ENCODE data around the gene FAM168A.

Gene FAM168A

DNA sequence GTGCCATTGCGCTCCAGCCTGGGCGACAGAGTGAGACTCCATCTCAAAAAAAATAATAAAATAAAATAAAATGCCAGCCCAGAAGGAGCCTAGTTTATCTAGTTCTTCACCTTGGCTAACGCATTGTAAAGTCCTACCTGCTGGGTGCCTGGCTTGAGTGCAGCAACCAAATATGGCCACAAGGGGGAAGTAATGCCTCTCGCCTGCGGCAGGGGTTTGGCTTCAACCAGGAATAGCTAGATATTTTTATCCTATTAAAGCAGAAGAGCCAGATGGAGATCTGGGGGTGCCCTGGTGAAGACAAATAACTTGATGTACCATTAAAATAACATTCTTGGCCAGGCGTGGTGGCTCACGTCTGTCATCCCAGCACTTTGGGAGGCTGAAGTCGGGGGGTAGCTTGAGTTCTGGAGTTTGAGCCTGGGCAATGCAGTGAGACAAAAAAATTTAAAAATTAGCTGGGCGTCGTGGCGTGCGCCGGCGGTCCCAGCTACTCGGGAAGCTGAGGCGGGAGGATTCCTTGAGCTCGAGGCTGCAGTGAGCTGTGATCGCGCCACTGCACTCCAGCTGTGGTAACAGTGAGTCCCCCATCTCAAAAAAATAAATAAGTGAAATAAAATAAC is 27.9 kb upstream of the FAM168A start:
- ATAC-seq = peak; percentile 98
- no peak for TF ChIP-seq TCF4 (CRISPR knock-in tag; IDR thresholded peaks at IDR 0.05; ENCODE audit: borderline replicate concordance)

DNA sequence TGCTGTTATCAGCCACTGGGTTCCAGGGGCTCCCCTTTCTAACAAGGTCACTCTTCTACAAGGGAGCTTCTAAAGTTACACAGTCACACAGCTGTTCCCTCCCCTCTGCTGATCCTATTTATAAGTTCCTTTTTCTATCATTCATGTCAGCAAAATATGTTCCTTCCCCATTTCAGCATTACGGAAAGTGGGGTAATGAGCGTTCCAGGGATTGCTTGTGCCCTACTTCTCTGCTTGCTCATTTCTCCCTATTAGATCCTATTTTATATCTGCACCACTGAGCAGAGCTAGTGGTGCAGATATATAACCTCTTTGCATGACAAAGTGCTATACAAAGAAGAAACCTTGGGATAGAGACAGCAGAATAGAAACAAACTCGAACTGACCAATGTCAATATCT is 25.8 kb upstream of the FAM168A start:
- no peak for TF ChIP-seq ESRRG (CRISPR knock-in tag; IDR thresholded peaks at IDR 0.05)
- ATAC-seq = no peak

DNA sequence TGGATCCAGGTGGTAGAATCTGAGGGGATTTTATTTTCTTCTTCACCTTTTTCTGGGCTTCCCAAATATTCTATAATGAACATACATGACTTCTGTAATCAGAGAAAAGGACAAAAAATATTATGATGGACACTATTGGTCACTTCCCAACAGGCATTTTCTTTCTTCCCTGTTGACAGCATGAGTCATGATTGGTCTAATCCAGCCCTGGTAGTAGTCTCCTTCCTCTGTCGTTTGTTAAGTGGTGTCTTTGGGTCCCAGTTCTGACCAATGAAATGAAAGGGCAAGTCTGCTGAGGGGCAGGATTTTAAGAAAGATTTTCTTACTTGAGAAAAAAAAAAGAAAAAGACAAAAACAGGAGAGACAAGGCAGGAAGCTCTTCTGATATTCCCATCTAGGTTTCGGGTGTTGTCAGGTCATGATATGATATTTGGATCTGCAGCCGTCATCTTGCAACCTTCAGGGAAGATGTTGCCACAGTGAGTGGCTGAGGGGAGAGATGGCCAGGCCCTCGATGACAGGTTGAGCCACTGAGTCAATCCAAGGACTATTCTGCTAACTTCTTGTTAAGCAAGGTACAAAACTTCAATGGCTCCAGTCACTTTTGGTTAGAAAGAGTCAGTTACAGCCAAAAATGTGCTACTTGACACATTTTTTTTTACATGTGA is 25.1 kb upstream of the FAM168A start:
- TF ChIP-seq ZNF8 (CRISPR knock-in tag; IDR thresholded peaks at IDR 0.05) = no peak
- TF ChIP-seq, protein P1, sequence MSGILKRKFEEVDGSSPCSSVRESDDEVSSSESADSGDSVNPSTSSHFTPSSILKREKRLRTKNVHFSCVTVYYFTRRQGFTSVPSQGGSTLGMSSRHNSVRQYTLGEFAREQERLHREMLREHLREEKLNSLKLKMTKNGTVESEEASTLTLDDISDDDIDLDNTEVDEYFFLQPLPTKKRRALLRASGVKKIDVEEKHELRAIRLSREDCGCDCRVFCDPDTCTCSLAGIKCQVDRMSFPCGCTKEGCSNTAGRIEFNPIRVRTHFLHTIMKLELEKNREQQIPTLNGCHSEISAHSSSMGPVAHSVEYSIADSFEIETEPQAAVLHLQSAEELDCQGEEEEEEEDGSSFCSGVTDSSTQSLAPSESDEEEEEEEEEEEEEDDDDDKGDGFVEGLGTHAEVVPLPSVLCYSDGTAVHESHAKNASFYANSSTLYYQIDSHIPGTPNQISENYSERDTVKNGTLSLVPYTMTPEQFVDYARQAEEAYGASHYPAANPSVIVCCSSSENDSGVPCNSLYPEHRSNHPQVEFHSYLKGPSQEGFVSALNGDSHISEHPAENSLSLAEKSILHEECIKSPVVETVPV (CRISPR knock-in tag; IDR thresholded peaks at IDR 0.05) = no peak
- no peak for TF ChIP-seq ESRRG (CRISPR knock-in tag; IDR thresholded peaks at IDR 0.05)
- TF ChIP-seq ISL1 (CRISPR knock-in tag; IDR thresholded peaks at IDR 0.05) = no peak
- no peak for TF ChIP-seq RARB (CRISPR knock-in tag; IDR thresholded peaks at IDR 0.05)
- TF ChIP-seq, protein P2, sequence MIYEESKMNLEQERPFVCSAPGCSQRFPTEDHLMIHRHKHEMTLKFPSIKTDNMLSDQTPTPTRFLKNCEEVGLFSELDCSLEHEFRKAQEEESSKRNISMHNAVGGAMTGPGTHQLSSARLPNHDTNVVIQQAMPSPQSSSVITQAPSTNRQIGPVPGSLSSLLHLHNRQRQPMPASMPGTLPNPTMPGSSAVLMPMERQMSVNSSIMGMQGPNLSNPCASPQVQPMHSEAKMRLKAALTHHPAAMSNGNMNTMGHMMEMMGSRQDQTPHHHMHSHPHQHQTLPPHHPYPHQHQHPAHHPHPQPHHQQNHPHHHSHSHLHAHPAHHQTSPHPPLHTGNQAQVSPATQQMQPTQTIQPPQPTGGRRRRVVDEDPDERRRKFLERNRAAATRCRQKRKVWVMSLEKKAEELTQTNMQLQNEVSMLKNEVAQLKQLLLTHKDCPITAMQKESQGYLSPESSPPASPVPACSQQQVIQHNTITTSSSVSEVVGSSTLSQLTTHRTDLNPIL (CRISPR knock-in tag; IDR thresholded peaks at IDR 0.05; ENCODE audit: low read depth) = no peak
- TF ChIP-seq ZFP3 (CRISPR knock-in tag; IDR thresholded peaks at IDR 0.05) = no peak
- no peak for TF ChIP-seq PPARA (CRISPR knock-in tag; IDR thresholded peaks at IDR 0.05; ENCODE audit: borderline replicate concordance)
- TF ChIP-seq ZFP30 (CRISPR knock-in tag; IDR thresholded peaks at IDR 0.05) = no peak
- no peak for TF ChIP-seq BACH2 (CRISPR knock-in tag; IDR thresholded peaks at IDR 0.05; ENCODE audit: borderline replicate concordance)
- no peak for TF ChIP-seq GLIS3 (CRISPR knock-in tag; IDR thresholded peaks at IDR 0.05)
- TF ChIP-seq POU6F1 (CRISPR knock-in tag; IDR thresholded peaks at IDR 0.05; ENCODE audit: borderline replicate concordance, low read depth) = no peak
- no peak for TF ChIP-seq ZNF70 (CRISPR knock-in tag; IDR thresholded peaks at IDR 0.05)
- TF ChIP-seq ARNTL (CRISPR knock-in tag; IDR thresholded peaks at IDR 0.05; ENCODE audit: borderline replicate concordance, low read depth) = no peak
- TF ChIP-seq TOX (CRISPR knock-in tag; IDR thresholded peaks at IDR 0.05; ENCODE audit: borderline replicate concordance) = no peak
- TF ChIP-seq OSR1 (CRISPR knock-in tag; IDR thresholded peaks at IDR 0.05) = no peak
- TF ChIP-seq SNAI2 (CRISPR knock-in tag; IDR thresholded peaks at IDR 0.05) = no peak
- ATAC-seq = no peak

- no peak for ATAC-seq
- TF ChIP-seq TOX (CRISPR knock-in tag; IDR thresholded peaks at IDR 0.05; ENCODE audit: borderline replicate concordance) = no peak
- TF ChIP-seq, protein P3, sequence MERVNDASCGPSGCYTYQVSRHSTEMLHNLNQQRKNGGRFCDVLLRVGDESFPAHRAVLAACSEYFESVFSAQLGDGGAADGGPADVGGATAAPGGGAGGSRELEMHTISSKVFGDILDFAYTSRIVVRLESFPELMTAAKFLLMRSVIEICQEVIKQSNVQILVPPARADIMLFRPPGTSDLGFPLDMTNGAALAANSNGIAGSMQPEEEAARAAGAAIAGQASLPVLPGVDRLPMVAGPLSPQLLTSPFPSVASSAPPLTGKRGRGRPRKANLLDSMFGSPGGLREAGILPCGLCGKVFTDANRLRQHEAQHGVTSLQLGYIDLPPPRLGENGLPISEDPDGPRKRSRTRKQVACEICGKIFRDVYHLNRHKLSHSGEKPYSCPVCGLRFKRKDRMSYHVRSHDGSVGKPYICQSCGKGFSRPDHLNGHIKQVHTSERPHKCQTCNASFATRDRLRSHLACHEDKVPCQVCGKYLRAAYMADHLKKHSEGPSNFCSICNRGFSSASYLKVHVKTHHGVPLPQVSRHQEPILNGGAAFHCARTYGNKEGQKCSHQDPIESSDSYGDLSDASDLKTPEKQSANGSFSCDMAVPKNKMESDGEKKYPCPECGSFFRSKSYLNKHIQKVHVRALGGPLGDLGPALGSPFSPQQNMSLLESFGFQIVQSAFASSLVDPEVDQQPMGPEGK (CRISPR knock-in tag; IDR thresholded peaks at IDR 0.05; ENCODE audit: borderline replicate concordance) = no peak
- TF ChIP-seq, protein P4, sequence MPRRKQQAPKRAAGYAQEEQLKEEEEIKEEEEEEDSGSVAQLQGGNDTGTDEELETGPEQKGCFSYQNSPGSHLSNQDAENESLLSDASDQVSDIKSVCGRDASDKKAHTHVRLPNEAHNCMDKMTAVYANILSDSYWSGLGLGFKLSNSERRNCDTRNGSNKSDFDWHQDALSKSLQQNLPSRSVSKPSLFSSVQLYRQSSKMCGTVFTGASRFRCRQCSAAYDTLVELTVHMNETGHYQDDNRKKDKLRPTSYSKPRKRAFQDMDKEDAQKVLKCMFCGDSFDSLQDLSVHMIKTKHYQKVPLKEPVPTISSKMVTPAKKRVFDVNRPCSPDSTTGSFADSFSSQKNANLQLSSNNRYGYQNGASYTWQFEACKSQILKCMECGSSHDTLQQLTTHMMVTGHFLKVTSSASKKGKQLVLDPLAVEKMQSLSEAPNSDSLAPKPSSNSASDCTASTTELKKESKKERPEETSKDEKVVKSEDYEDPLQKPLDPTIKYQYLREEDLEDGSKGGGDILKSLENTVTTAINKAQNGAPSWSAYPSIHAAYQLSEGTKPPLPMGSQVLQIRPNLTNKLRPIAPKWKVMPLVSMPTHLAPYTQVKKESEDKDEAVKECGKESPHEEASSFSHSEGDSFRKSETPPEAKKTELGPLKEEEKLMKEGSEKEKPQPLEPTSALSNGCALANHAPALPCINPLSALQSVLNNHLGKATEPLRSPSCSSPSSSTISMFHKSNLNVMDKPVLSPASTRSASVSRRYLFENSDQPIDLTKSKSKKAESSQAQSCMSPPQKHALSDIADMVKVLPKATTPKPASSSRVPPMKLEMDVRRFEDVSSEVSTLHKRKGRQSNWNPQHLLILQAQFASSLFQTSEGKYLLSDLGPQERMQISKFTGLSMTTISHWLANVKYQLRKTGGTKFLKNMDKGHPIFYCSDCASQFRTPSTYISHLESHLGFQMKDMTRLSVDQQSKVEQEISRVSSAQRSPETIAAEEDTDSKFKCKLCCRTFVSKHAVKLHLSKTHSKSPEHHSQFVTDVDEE (CRISPR knock-in tag; IDR thresholded peaks at IDR 0.05) = no peak
- TF ChIP-seq, protein P2 (CRISPR knock-in tag; IDR thresholded peaks at IDR 0.05; ENCODE audit: low read depth) = no peak
- no peak for TF ChIP-seq ZNF8 (CRISPR knock-in tag; IDR thresholded peaks at IDR 0.05)
- TF ChIP-seq ZNF565 (CRISPR knock-in tag; conservative IDR thresholded peaks at IDR 0.05; ENCODE audit: low read depth) = no peak
- no peak for TF ChIP-seq ZFP3 (CRISPR knock-in tag; IDR thresholded peaks at IDR 0.05)
- TF ChIP-seq SNAI2 (CRISPR knock-in tag; IDR thresholded peaks at IDR 0.05) = no peak
- no peak for TF ChIP-seq ISL1 (CRISPR knock-in tag; IDR thresholded peaks at IDR 0.05)
- TF ChIP-seq OSR1 (CRISPR knock-in tag; IDR thresholded peaks at IDR 0.05) = no peak
Observed at GRCh38 chr11:73614591-73614990, 16.7 kb upstream of the FAM168A start.
